ENCODE data around the gene SUGP1.

The SUGP1 gene

DNA sequence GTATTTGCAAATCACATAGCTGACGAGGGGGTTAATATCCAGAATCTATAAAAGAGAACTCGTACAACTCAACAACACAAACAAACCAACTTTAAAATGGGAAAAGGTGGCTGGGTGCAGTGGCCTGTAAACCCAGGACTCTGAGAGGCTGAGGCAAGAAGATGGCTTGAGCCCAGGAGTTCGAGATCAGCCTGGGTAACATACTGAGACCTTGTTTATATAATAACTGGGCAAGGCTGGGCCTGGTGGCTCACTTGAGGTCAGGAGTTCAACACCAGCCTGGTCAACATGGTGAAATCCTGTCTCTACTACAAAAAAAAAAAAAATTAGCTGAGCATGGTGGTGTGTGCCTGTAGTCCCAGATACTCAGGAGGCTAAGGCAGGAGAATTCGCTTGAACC is 25.4 kb downstream of the SUGP1 start:
- no peaks in the 10 kb centered on the region for H3K79me1 ChIP-seq (ENCODE audit: low read length)
- no peak overlapping the region for H2AFZ ChIP-seq (ENCODE audit: insufficient read depth, low read length, poor library complexity)
- H3K4me1 ChIP-seq (ENCODE audit: control insufficient read depth in 1 of 2, insufficient read depth in 2 of 2, low read length in 2 of 2), result no peaks in the 10 kb centered on the region
- no peak overlapping the region for H2BK120ac ChIP-seq (ENCODE audit: insufficient read depth, low read length, poor library complexity)
- DNase-seq, result no peak
- no peak overlapping the region for H3K4me3 ChIP-seq (ENCODE audit: low read depth, low read length)
- peaks cover 38 to 40% of the 10 kb centered on the region in 2 experiments for H3K36me3 ChIP-seq (ENCODE audit: control insufficient read depth in 1 of 2, insufficient read depth in 2 of 2, low read length in 2 of 2)
- no peak overlapping the region for H3K23ac ChIP-seq (ENCODE audit: low read length)
- H3K18ac ChIP-seq (ENCODE audit: low read length), result no peak overlapping the region
- no peak overlapping the region for H3K27ac ChIP-seq (ENCODE audit: low read depth, low read length)
- H3K4me2 ChIP-seq (ENCODE audit: low read length), result no peak overlapping the region
- WGBS (ENCODE audit: extremely low coverage, insufficient coverage, insufficient read length), result no CpG with 5 or more reads among the region's 4 CpGs
- H2BK5ac ChIP-seq (ENCODE audit: low read depth, low read length, poor library complexity), result no peak overlapping the region
- H2AK5ac ChIP-seq (ENCODE audit: low read length), result no peak overlapping the region
- H4K8ac ChIP-seq (ENCODE audit: low read depth, low read length), result no peak overlapping the region
- H3K79me2 ChIP-seq (ENCODE audit: control insufficient read depth, insufficient read depth, low read length, poor library complexity), result no peaks in the 10 kb centered on the region
- no peak overlapping the region for H3K14ac ChIP-seq (ENCODE audit: low read length)
- H3K9me3 ChIP-seq (ENCODE audit: insufficient read depth, low read depth, low read length), result no peaks in the 10 kb centered on the region
- H3K9ac ChIP-seq (ENCODE audit: low read length), result no peak overlapping the region
- H2BK12ac ChIP-seq (ENCODE audit: low read length), result no peak overlapping the region
- no peak overlapping the region for H4K91ac ChIP-seq (ENCODE audit: low read depth, low read length)
- H4K12ac ChIP-seq (ENCODE audit: low read depth, low read length), result no peak overlapping the region
- no peak overlapping the region for H3K4ac ChIP-seq (ENCODE audit: low read depth, low read length)
- no peaks in the 10 kb centered on the region for H3K27me3 ChIP-seq (ENCODE audit: insufficient read depth, low read length)

DNA sequence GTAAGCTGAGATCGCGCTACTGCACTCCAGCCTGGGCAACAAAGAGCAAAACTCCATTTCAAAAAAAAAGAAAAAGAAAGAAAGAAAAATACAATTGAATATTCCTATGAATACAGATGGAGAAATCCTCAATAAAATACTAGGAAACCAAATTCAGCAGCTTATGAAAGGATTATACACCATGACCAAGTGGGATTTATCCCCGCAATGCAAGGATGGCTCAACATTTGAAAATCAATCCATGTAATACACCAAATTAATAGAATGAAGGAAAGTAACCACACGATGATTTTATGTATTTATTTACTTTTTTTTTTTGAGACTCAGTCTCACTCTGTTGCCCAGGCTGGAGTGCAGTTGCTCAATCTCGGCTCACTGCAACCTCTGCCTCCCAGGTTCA is 27.7 kb downstream of the SUGP1 start:
- H3K9ac ChIP-seq (ENCODE audit: low read length), result no peak overlapping the region
- H4K91ac ChIP-seq (ENCODE audit: low read depth, low read length), result no peak overlapping the region
- H4K12ac ChIP-seq (ENCODE audit: low read depth, low read length), result no peak overlapping the region
- no peak overlapping the region for H2BK12ac ChIP-seq (ENCODE audit: low read length)
- H3K9me3 ChIP-seq (ENCODE audit: insufficient read depth, low read depth, low read length), result no peaks in the 10 kb centered on the region
- H2AFZ ChIP-seq (ENCODE audit: insufficient read depth, low read length, poor library complexity), result no peak overlapping the region
- no peaks in the 10 kb centered on the region for H3K27me3 ChIP-seq (ENCODE audit: insufficient read depth, low read length)
- no peak overlapping the region for H3K4ac ChIP-seq (ENCODE audit: low read depth, low read length)
- no peak overlapping the region for H3K14ac ChIP-seq (ENCODE audit: low read length)
- peaks cover 40 to 49% of the 10 kb centered on the region in 2 experiments for H3K36me3 ChIP-seq (ENCODE audit: control insufficient read depth in 1 of 2, insufficient read depth in 2 of 2, low read length in 2 of 2)
- H3K79me1 ChIP-seq (ENCODE audit: low read length), result no peaks in the 10 kb centered on the region
- no peak overlapping the region for H3K27ac ChIP-seq (ENCODE audit: low read depth, low read length)
- no peak overlapping the region for H2BK120ac ChIP-seq (ENCODE audit: insufficient read depth, low read length, poor library complexity)
- H3K23ac ChIP-seq (ENCODE audit: low read length), result no peak overlapping the region
- DNase-seq, result no peak
- no peak overlapping the region for H3K18ac ChIP-seq (ENCODE audit: low read length)
- no peaks in the 10 kb centered on the region for H3K79me2 ChIP-seq (ENCODE audit: control insufficient read depth, insufficient read depth, low read length, poor library complexity)
- no peak overlapping the region for H2AK5ac ChIP-seq (ENCODE audit: low read length)
- no peak overlapping the region for H2BK5ac ChIP-seq (ENCODE audit: low read depth, low read length, poor library complexity)
- no peaks in the 10 kb centered on the region for H3K4me1 ChIP-seq (ENCODE audit: control insufficient read depth in 1 of 2, insufficient read depth in 2 of 2, low read length in 2 of 2)
- WGBS (ENCODE audit: extremely low coverage, insufficient coverage, insufficient read length), result no CpG with 5 or more reads among the region's 5 CpGs
- H4K8ac ChIP-seq (ENCODE audit: low read depth, low read length), result no peak overlapping the region
- no peak overlapping the region for H3K4me2 ChIP-seq (ENCODE audit: low read length)
- no peak overlapping the region for H3K4me3 ChIP-seq (ENCODE audit: low read depth, low read length)

DNA sequence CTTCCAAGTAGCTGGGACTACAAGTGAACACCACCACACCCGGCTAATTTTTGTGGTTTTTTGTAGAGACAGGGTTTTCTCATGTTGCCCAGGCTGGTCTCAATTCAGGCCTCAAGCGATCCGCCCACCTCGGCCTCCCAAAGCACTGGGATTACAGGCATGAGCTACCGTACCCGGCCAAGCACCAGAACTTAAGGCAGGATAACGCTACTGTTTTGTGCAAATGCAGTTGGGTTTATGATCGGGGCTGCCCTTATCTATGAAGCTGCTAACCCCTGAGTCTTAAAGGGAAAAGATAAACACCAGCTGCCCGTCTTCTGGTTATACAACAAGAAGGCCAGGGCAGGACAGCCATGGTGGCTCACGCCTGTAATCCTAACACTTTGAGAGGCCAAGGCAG is 34.6 kb downstream of the SUGP1 start:
- no peaks in the 10 kb centered on the region for H3K4me1 ChIP-seq (ENCODE audit: control insufficient read depth in 1 of 2, insufficient read depth in 2 of 2, low read length in 2 of 2)
- no peak overlapping the region for H2AFZ ChIP-seq (ENCODE audit: insufficient read depth, low read length, poor library complexity)
- H3K9me3 ChIP-seq (ENCODE audit: insufficient read depth, low read depth, low read length), result no peaks in the 10 kb centered on the region
- H4K12ac ChIP-seq (ENCODE audit: low read depth, low read length), result no peak overlapping the region
- H4K8ac ChIP-seq (ENCODE audit: low read depth, low read length), result no peak overlapping the region
- no peak overlapping the region for H3K4me3 ChIP-seq (ENCODE audit: low read depth, low read length)
- H2AK5ac ChIP-seq (ENCODE audit: low read length), result no peak overlapping the region
- no peak overlapping the region for H2BK5ac ChIP-seq (ENCODE audit: low read depth, low read length, poor library complexity)
- H3K14ac ChIP-seq (ENCODE audit: low read length), result no peak overlapping the region
- no peak overlapping the region for H3K4me2 ChIP-seq (ENCODE audit: low read length)
- no peak overlapping the region for H3K23ac ChIP-seq (ENCODE audit: low read length)
- H4K91ac ChIP-seq (ENCODE audit: low read depth, low read length), result no peak overlapping the region
- no peak overlapping the region for H3K27ac ChIP-seq (ENCODE audit: low read depth, low read length)
- peaks cover 40 to 48% of the 10 kb centered on the region in 2 experiments for H3K36me3 ChIP-seq (ENCODE audit: control insufficient read depth in 1 of 2, insufficient read depth in 2 of 2, low read length in 2 of 2)
- WGBS (ENCODE audit: extremely low coverage, insufficient coverage, insufficient read length), result no CpG with 5 or more reads among the region's 10 CpGs
- no peak overlapping the region for H2BK12ac ChIP-seq (ENCODE audit: low read length)
- H3K79me1 ChIP-seq (ENCODE audit: low read length), result no peaks in the 10 kb centered on the region
- no peak overlapping the region for H3K4ac ChIP-seq (ENCODE audit: low read depth, low read length)
- H3K79me2 ChIP-seq (ENCODE audit: control insufficient read depth, insufficient read depth, low read length, poor library complexity), result no peaks in the 10 kb centered on the region
- no peak overlapping the region for H2BK120ac ChIP-seq (ENCODE audit: insufficient read depth, low read length, poor library complexity)
- H3K9ac ChIP-seq (ENCODE audit: low read length), result no peak overlapping the region
- H3K27me3 ChIP-seq (ENCODE audit: insufficient read depth, low read length), result no peaks in the 10 kb centered on the region
- H3K18ac ChIP-seq (ENCODE audit: low read length), result no peak overlapping the region
- DNase-seq, result no peak

DNA sequence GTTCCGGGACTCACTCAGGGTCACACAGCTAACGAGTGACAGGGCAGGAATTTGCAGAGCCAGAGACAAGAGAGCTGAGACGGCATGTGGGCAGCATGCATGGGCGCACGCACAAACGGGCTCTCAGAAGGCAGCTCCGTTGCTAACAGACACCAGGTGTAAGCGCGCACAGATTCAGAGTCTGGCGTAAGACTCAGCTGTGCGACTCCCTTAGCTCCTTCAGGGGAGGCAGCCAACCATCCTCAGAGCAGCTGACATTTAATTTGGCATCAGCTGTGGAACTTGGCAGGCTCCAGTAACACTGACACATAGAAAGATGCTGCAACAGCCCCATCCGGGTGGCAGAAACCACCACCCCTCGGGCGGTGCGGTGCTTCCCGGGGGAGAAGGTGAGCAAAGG is 39.7 kb downstream of the SUGP1 start:
- Histone ChIP-seq H3K9ac (ENCODE audit: low read length) (no peak overlapping the region), H3K4ac (ENCODE audit: low read depth, low read length) (no peak overlapping the region), H4K12ac (ENCODE audit: low read depth, low read length) (no peak overlapping the region), H2BK120ac (ENCODE audit: insufficient read depth, low read length, poor library complexity) (no peak overlapping the region), H4K8ac (ENCODE audit: low read depth, low read length) (no peak overlapping the region), H4K91ac (ENCODE audit: low read depth, low read length) (no peak overlapping the region), H3K18ac (ENCODE audit: low read length) (no peak overlapping the region), H2AK5ac (ENCODE audit: low read length) (no peak overlapping the region), H2BK5ac (ENCODE audit: low read depth, low read length, poor library complexity) (no peak overlapping the region), H3K36me3 (ENCODE audit: control insufficient read depth in 1 of 2, insufficient read depth in 2 of 2, low read length in 2 of 2) (peaks cover 63 to 66% of the 10 kb centered on the region in 2 experiments), H3K79me1 (ENCODE audit: low read length) (no peaks in the 10 kb centered on the region), H3K4me2 (ENCODE audit: low read length) (no peak overlapping the region), H3K4me1 (ENCODE audit: control insufficient read depth in 1 of 2, insufficient read depth in 2 of 2, low read length in 2 of 2) (peaks cover 4 to 5% of the 10 kb centered on the region in 2 experiments), H3K27ac (ENCODE audit: low read depth, low read length) (no peak overlapping the region), H3K79me2 (ENCODE audit: control insufficient read depth, insufficient read depth, low read length, poor library complexity) (no peaks in the 10 kb centered on the region), H2BK12ac (ENCODE audit: low read length) (no peak overlapping the region), H3K9me3 (ENCODE audit: insufficient read depth, low read depth, low read length) (peaks cover 4% of the 10 kb centered on the region), H2AFZ (ENCODE audit: insufficient read depth, low read length, poor library complexity) (no peak overlapping the region), H3K4me3 (ENCODE audit: low read depth, low read length) (no peak overlapping the region), H3K23ac (ENCODE audit: low read length) (no peak overlapping the region), H3K27me3 (ENCODE audit: insufficient read depth, low read length) (no peaks in the 10 kb centered on the region), H3K14ac (ENCODE audit: low read length) (no peak overlapping the region)
- no CpG with 5 or more reads among the region's 16 CpGs for WGBS (ENCODE audit: extremely low coverage, insufficient coverage, insufficient read length)
- DNase-seq, result no peak

All from trophoblast cell (in vitro differentiated cells and primary cell).